Neural progenitor cell (in vitro differentiated cells): ENCODE data around the gene ATP11A. TPM values are rescaled to one million over a fixed set of nuclear protein-coding genes. Genes with fewer than 3 reads are reported as not detected.

ENCODE experiments used
- DNase-seq: peaks from one replicate; pipeline ENCODE4 v3.0.0-alpha.2; 2016; ENCODE audit warnings: low spot score
- H2AFZ ChIP-seq: fragments of 200-600 bp; sonication (generic); replicated peaks from 2 replicates; pipeline ENCODE4 v1.6.1; 2016; ENCODE audit warnings: antibody characterized with exemption
- H3F3A ChIP-seq: fragments of 200-600 bp; sonication (generic); 2 replicates; pipeline ENCODE4 v1.6.1; 2016; ENCODE audit warnings: antibody characterized with exemption, low read depth
- H3K27ac ChIP-seq: fragments of 200-600 bp; sonication (generic); 2 replicates; pipeline ENCODE4 v1.5.1; 2016; ENCODE audit warnings: mild to moderate bottlenecking
- H3K27me3 ChIP-seq: fragments of 200-600 bp; sonication (generic); 2 replicates; pipeline ENCODE4 v1.6.1; 2016; ENCODE audit warnings: mild to moderate bottlenecking, moderate library complexity
- H3K36me3 ChIP-seq: fragments of 200-600 bp; sonication (generic); 2 replicates; pipeline ENCODE4 v1.5.1; 2016
- H3K4me1 ChIP-seq: fragments of 200-600 bp; sonication (generic); 2 replicates; pipeline ENCODE4 v1.6.1; 2016; ENCODE audit warnings: mixed run types
- H3K4me2 ChIP-seq: fragments of 200-600 bp; sonication (generic); 2 replicates; pipeline ENCODE4 v1.6.1; 2016
- H3K4me3 ChIP-seq: fragments of 200-600 bp; sonication (generic); 2 replicates; pipeline ENCODE4 v1.5.1; 2016
- H3K79me2 ChIP-seq: fragments of 200-600 bp; sonication (generic); 2 replicates; pipeline ENCODE4 v1.6.1; 2016; ENCODE audit warnings: low read depth
- H3K9ac ChIP-seq: fragments of 200-600 bp; sonication (generic); 2 replicates; pipeline ENCODE4 v1.6.1; 2016
- H3K9me3 ChIP-seq: fragments of 200-600 bp; sonication (generic); 2 replicates; pipeline ENCODE4 v1.5.1; 2016; ENCODE audit warnings: low read depth
- H4K20me1 ChIP-seq: fragments of 200-600 bp; sonication (generic); 2 replicates; pipeline ENCODE4 v1.6.1; 2016; ENCODE audit warnings: low read depth
- H3K27ac Mint-ChIP-seq: 3 replicates; pipeline ENCODE4 v1.8.0; 2021; ENCODE audit warnings: mixed read lengths
- H3K27me3 Mint-ChIP-seq: 2 replicates; pipeline ENCODE4 v1.8.0; 2022; ENCODE audit warnings: low read depth, mild to moderate bottlenecking, inconsistent platforms, moderate library complexity, mixed read lengths; ENCODE audit not compliant: insufficient read depth
- H3K36me3 Mint-ChIP-seq: 3 replicates; pipeline ENCODE4 v1.8.0; 2021; ENCODE audit warnings: mixed read lengths
- H3K4me1 Mint-ChIP-seq: 3 replicates; pipeline ENCODE4 v1.8.0; 2021; ENCODE audit warnings: mixed read lengths
- H3K4me3 Mint-ChIP-seq: 3 replicates; pipeline ENCODE4 v1.8.0; 2021; ENCODE audit warnings: mild to moderate bottlenecking, moderate library complexity, mixed read lengths
- H3K9me3 Mint-ChIP-seq: 3 replicates; pipeline ENCODE4 v1.8.0; 2020; ENCODE audit warnings: mixed read lengths
- EZH2 ChIP-seq: fragments of 200-600 bp; sonication (generic); IDR thresholded peaks from 2 replicates; pipeline ENCODE4 v1.6.1; 2017; ENCODE audit warnings: antibody characterized with exemption, mild to moderate bottlenecking, moderate library complexity
- EZH2phosphoT487 ChIP-seq: fragments of 200-600 bp; sonication (generic); IDR thresholded peaks from 2 replicates; pipeline ENCODE4 v1.6.1; 2017; ENCODE audit warnings: antibody characterized with exemption
- total RNA-seq: library from RNA; depleted of rRNA; stranded (reverse); fragments of >200 nt; gene quantifications from 2 replicates; pipeline ENCODE4 v1.2.3, GENCODE V29; 2015; ENCODE audit warnings: low replicate concordance
- TF ChIP-seq, protein P1 (sequence below): fragments of 200-600 bp; sonication (generic); IDR thresholded peaks from 2 replicates; pipeline ENCODE4 v1.5.1; 2017; ENCODE audit warnings: antibody characterized with exemption, mild to moderate bottlenecking

The ATP11A gene
- total RNA-seq, 1 donor from 2014 or later = 12.6 TPM

DNA sequence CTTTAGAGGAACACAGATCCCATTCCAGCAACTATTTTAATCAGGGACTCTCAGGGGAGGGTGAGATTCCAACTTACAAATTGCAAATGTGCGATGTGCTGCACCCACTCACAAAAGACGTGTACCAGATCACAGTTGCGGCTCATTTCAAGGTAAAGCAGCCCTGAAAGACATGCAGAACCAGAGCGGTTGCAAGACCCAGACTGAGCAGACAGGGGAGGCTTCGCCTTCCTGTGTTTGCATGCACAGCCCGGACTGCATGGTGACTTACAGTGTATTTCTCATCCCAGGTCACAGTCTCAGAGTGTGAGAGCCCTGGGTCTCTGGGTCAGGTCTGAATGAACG is 84.6 kb downstream of the ATP11A start:
- H3K4me1 ChIP-seq = peaks cover 19% of the 10 kb centered on the region
- Mint-ChIP-seq H3K36me3 (peaks cover 4% of the 10 kb centered on the region), H3K4me1 (peaks cover 38% of the 10 kb centered on the region), H3K27ac (peak overlapping the region; percentile 40), H3K4me3 (no peak overlapping the region), H3K27me3 (peaks cover 3% of the 10 kb centered on the region), H3K9me3 (no peaks in the 10 kb centered on the region)
- no peaks in the 10 kb centered on the region for H3K9me3 ChIP-seq
- no peaks in the 10 kb centered on the region for H3K36me3 ChIP-seq
- no peak for DNase-seq
- H3K27ac ChIP-seq = no peak overlapping the region
- TF ChIP-seq, protein P1, sequence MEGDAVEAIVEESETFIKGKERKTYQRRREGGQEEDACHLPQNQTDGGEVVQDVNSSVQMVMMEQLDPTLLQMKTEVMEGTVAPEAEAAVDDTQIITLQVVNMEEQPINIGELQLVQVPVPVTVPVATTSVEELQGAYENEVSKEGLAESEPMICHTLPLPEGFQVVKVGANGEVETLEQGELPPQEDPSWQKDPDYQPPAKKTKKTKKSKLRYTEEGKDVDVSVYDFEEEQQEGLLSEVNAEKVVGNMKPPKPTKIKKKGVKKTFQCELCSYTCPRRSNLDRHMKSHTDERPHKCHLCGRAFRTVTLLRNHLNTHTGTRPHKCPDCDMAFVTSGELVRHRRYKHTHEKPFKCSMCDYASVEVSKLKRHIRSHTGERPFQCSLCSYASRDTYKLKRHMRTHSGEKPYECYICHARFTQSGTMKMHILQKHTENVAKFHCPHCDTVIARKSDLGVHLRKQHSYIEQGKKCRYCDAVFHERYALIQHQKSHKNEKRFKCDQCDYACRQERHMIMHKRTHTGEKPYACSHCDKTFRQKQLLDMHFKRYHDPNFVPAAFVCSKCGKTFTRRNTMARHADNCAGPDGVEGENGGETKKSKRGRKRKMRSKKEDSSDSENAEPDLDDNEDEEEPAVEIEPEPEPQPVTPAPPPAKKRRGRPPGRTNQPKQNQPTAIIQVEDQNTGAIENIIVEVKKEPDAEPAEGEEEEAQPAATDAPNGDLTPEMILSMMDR = no peak
- TF ChIP-seq EZH2 = no peak
- no peak for TF ChIP-seq EZH2phosphoT487
- H4K20me1 ChIP-seq = peaks cover 54% of the 10 kb centered on the region
- H3F3A ChIP-seq = peaks cover under 1% of the 10 kb centered on the region
- H3K4me2 ChIP-seq = no peak overlapping the region
- H3K79me2 ChIP-seq = peaks cover 33% of the 10 kb centered on the region
- H3K27me3 ChIP-seq = no peaks in the 10 kb centered on the region
- H3K4me3 ChIP-seq = no peak overlapping the region
- no peak overlapping the region for H3K9ac ChIP-seq
- no peak overlapping the region for H2AFZ ChIP-seq

DNA sequence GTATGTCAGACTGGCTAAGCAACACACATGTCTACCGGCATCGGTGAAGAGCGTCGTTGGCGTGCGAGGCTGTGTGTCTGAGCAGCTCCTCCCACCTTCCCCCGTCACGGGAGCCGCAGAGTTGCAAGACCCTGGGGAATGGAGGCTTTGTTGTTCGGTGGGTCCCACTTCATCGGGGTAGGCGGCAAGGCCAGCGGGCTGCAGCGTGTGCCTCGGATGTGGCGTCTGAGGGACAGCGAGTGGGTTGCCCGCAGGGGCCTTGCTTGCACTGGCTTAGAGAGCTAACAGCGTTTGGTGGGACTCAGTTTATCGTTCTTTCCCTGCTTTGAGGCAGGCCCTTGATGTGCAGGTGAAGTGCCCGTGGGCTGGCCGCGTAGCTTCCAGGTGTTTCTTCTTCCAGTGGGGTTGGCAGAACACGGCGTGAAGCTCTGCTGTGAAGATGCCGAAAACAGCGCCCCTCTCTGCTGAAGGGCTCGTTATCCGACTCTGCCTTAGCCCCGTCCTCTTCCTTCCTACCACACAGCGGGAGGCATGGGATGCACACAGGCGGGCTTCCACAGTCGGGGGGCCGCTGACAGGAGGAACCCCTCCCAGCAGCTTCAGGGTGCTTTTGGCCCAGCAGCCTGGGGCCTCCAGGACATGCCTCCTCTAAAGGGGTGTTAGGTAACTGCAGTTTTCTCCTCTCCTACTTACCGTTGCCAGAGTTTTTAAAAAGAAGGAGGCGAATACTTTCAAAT is 85.2 kb downstream of the ATP11A start:
- DNase-seq = no peak
- Histone ChIP-seq H3K36me3 (no peaks in the 10 kb centered on the region), H3K9me3 (no peaks in the 10 kb centered on the region), H4K20me1 (peaks cover 49% of the 10 kb centered on the region), H3K9ac (no peak overlapping the region), H3K79me2 (peaks cover 31% of the 10 kb centered on the region), H3K4me2 (no peak overlapping the region), H3K4me1 (peaks cover 21% of the 10 kb centered on the region), H2AFZ (no peak overlapping the region), H3K27me3 (no peaks in the 10 kb centered on the region), H3K27ac (no peak overlapping the region), H3K4me3 (no peak overlapping the region), H3F3A (peaks cover 7% of the 10 kb centered on the region)
- Mint-ChIP-seq H3K27ac (no peak overlapping the region), H3K4me1 (peaks cover 36% of the 10 kb centered on the region), H3K36me3 (peaks cover 4% of the 10 kb centered on the region), H3K4me3 (no peak overlapping the region), H3K27me3 (peaks cover 3% of the 10 kb centered on the region), H3K9me3 (no peaks in the 10 kb centered on the region)
- TF ChIP-seq EZH2 = no peak
- TF ChIP-seq EZH2phosphoT487 = no peak
- TF ChIP-seq, protein P1 = no peak

DNA sequence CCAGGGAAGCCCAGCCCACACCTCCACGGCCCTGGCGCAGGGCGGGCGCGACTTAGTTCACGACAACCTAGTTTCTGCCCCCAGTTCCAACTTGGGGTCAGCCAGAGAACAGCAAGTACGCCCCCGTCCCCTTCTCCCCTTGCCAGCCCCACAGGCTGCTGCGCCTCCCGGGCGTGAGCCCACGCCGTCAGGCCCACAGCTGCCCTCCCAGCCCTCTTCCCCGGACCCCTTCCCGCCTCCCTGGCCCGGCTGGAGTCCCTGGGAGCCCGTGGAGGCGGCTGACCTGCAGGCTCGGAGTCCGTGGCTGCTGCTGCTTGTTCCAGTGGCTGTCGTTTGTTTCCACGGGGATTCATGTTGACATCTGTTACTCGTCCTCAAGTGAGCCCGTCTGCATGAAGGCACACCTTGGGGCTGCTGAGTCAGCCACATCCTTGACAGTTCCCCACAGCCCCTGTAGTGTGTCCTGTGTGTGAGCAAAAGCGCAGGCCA is 86.0 kb downstream of the ATP11A start:
- Histone ChIP-seq H3K9me3 (no peaks in the 10 kb centered on the region), H3K4me3 (no peak overlapping the region), H3K9ac (no peak overlapping the region), H2AFZ (no peak overlapping the region), H3K27ac (no peak overlapping the region), H3K79me2 (peaks cover 29% of the 10 kb centered on the region), H3K36me3 (no peaks in the 10 kb centered on the region), H4K20me1 (peaks cover 43% of the 10 kb centered on the region), H3K4me1 (peaks cover 22% of the 10 kb centered on the region), H3K27me3 (no peaks in the 10 kb centered on the region), H3K4me2 (no peak overlapping the region), H3F3A (peaks cover 15% of the 10 kb centered on the region)
- TF ChIP-seq, protein P1 = no peak
- TF ChIP-seq EZH2phosphoT487 (no peak), EZH2 (no peak)
- H3K36me3 Mint-ChIP-seq = peaks cover 8% of the 10 kb centered on the region
- peaks cover 39% of the 10 kb centered on the region for H3K4me1 Mint-ChIP-seq
- H3K27me3 Mint-ChIP-seq = peaks cover 3% of the 10 kb centered on the region
- H3K4me3 Mint-ChIP-seq = no peak overlapping the region
- peak overlapping the region; percentile 96 for H3K27ac Mint-ChIP-seq
- no peaks in the 10 kb centered on the region for H3K9me3 Mint-ChIP-seq
- peak; percentile 26 for DNase-seq
